NCI-H2196 (cell line): ENCODE results near the gene PRTFDC1.

Experiments
- DNase-seq: peaks from one replicate; lab custom pipeline; 2025; ENCODE audit not compliant: unreplicated experiment; lab: John Stamatoyannopoulos, UW

Gene PRTFDC1

DNA sequence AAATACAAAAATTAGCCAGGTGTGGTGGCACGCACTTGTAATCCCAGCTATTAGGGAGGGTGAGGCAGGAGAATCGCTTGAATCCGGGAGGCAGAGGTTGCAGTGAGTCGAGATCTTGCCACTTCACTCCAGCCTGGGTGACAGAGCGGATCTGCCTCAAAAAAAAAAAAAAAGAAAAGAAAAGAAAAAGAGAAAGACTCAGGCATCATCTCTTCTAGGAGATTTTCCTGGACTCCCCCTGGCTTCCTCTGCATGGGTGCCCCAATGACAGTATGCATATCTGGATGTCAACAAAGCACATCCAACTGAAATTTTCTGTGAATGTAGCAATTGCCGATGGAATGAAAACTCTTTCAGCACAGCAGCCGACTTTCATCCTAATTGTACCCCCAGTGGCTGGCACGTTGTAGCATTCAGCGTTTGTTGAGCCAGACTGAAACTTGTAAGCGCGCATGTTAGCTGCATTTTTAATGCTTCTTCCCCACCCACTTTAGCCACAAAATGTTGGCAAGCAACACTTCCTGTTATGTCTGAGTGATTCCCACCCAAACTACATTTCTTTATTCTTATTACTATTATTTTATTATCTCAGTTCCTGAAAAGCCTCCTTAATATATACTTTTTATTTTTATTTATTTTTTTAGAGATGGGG, 70.2 kb downstream of the PRTFDC1 start:
- DNase-seq: no peak

DNA sequence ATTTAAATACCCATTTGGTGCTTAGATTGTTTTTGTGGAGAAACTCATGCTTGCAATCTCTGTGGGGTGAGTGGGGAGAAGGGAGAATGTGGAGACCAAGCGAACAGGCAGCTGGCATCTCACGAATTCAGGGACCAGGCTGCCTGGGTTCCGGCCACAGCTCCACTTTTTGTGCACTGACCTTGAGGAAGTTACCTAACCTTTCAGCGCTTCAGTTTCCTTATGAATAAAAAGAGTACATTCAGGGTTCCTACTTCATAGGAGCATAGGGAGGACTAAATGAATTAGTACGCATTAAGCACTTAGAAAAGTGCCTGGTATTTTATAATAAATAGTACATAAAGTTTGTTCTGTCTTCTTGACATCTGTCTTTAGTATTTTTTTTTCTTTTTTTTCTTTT, 72.5 kb downstream of the PRTFDC1 start:
- no peak for DNase-seq

DNA sequence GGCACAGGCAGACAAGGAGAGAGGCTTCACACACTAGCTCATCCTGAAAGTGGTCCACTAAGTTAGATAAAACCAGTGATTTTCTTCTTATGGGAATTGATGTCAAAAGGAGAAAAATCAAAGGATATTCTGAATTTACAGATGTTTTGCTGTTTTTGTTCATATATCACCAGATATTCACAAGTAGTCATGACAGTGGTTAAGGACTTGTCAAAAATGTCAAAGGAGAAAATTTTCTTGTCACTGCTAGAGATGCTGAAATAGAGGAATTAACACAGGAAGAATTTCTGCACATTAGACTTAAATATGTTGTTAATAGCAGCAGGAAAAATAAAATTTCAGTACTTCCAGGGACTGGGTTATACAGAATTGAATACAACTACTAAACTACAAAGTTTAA, 78.3 kb downstream of the PRTFDC1 start:
- no peak for DNase-seq

- DNase-seq: no peak
These were observed 79.1 kb downstream of the PRTFDC1 start for GRCh38 chr10:24873281-24873683.

- no peak for DNase-seq
These were observed 79.6 kb downstream of the PRTFDC1 start for GRCh38 chr10:24872790-24873182.

DNA sequence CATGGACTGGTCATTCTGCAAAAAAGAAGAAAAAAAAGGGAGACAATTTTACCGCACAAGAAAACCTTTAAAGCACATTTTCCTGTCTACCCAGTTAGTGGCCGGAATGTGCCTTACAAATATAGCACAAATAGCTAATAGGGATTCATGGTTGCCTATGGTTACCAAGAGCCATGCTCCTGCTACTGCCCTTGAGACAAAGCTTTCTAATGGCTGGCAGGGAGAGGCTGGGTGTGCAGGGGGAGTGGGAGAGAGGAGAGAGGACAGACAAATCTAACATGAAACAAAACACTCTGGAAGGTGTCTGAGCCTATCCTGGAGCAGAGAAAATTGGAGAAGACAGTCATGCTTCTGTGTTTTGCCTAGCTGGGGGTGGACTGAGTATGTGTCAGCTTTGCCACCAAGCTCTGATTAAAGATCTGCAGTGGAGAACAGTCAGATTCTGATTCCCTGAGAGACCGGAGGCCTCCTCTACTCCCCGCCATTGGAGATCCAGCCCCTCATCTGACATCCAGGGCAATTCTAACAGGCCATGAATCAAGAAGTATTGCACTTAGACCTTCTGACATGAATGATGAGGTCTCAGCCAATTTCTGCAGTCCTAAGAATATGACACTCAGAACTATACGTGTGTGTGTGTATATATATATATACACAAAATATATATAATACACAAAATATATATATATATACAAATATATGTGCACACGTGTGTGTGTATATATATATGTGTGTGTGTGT, 80.2 kb downstream of the PRTFDC1 start:
- DNase-seq: no peak

- no peak for DNase-seq
These were observed 81.1 kb downstream of the PRTFDC1 start for GRCh38 chr10:24871011-24871935.

GRCh38 chr10:24869354-24870015, 82.9 kb downstream of the PRTFDC1 start:
- DNase-seq: no peak

DNA sequence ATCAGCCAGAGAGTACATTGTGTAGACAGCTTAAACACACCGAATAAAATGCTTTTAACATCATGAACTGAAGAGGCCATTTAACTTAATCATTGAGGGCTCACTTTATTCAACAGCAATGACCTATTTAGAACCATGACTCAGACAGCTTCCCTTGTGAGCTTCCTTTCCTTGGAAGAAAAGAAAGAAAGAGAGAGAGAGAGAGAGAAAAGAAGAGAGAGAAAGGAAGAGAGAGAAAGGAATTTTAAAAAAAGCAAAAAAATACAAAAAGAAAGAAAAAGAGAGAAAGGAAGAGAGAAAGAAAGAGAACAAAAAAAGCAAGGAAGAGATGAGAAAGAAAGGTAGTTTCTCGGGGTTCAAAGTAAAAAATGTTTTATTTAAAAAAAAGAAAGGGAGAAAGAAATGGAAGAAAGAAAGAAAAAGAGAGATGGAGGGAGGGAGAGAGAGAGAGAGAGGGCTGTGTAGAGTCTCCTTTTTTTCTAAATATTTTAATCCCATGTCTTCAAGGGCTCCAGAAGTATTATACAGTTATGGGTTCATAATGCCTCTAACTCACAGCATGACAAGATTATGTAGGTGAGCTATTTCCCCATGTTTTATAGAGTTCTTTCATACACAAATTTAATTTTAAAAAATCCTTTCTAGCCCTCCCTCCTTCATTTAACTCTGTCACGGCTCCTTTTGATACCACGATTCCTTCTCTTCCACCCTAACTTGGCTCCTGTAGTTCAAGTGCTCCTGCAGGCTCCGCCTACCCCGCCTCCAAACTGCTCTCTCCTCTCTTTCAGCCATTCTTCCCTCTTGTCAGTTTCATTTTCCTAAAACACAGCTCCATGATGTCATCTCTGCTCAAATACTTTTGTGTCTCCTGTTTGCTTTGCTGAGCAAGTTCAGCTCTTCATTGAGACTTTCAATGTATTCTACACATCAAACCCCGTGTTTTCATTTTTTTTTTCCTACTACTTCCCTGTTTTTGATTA, 85.5 kb downstream of the PRTFDC1 start:
- peak; percentile 43 for DNase-seq

- DNase-seq: no peak
These were observed 86.6 kb downstream of the PRTFDC1 start for GRCh38 chr10:24865783-24866182.

GRCh38 chr10:24862589-24862988, 89.8 kb downstream of the PRTFDC1 start:
- no peak for DNase-seq

GRCh38 chr10:24858288-24859270, 93.8 kb downstream of the PRTFDC1 start:
- no peak for DNase-seq

- DNase-seq: no peak
These were observed 95.2 kb downstream of the PRTFDC1 start for GRCh38 chr10:24857031-24857725.

GRCh38 chr10:24854256-24854655, 98.2 kb downstream of the PRTFDC1 start:
- DNase-seq: no peak

DNA sequence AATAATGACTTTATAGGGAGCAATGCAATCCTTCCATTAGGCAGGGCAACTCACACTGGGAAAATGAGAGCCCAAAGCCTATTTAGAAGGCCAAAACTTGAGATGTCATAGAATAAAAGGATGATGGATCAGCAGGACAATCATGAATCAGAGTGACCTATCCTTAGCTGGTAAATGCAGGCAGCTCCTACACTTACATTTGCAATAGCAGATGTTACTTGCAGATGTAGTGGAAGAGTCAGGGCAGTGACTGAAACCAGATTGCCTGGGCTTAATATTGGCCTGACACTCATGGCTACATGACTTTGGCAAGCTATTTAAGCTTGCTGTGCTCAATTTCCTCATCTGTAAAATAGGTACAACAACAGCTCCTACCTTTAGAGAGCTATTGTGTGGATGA, 98.7 kb downstream of the PRTFDC1 start:
- no peak for DNase-seq

- peak; percentile 55 for DNase-seq
These were observed 100.8 kb downstream of the PRTFDC1 start for GRCh38 chr10:24851629-24852028.

GRCh38 chr10:24850727-24851296, 101.6 kb downstream of the PRTFDC1 start:
- DNase-seq: no peak
